Measurements from ENCODE around the gene KDM5A. TPM values are rescaled to one million over a fixed set of nuclear protein-coding genes. Genes with fewer than 3 reads are reported as not detected.
"Not testable (repeated sequence)": the region's sequence is repeated elsewhere in the genome, so short reads cannot be mapped to it uniquely, and the experiment has no call there.

The KDM5A gene
- total RNA-seq, 1 experiment from 2014 or later: 56.9 TPM

DNA sequence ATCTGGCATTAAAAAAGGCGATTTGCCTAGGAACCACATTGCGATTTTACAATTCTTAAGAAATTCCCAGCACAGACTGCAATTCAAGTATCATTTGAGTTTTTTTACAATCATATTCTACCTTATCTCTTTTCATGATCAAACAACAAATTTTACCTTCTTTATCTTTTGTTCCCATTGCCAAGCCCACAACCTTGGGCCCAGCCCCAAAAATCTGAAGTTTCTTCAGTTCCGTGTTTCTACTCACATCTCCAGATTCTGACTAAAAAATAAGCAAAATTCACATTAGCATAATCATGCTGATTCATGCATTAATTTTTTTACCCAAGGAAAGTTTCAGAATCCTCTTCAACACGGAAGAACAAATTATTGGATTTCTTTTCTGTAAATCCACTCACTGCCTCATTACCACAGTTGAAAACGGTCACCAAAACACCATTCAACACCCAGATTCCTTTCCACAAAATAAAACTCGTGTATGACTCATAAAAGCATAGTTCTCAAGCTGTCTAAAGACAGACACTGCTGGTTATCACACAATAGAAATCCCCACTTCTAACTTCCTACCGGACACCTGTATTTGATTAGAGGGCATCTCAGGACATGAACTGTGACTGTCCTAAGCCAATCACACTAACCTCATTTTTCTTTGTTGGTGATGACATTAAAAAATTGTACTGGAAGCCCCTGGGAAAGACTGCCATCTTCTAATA, 32.7 kb downstream of the KDM5A start:
- Histone ChIP-seq H3K14ac (ENCODE audit: insufficient read depth, low read length) (no peak overlapping the region), H4K20me1 (ENCODE audit: control insufficient read depth, insufficient read depth, insufficient read length) (no peaks in the 10 kb centered on the region), H2BK12ac (ENCODE audit: insufficient read length, low read depth, low read length) (no peak overlapping the region), H2BK15ac (ENCODE audit: low read depth, low read length) (no peak overlapping the region), H2AK5ac (ENCODE audit: insufficient read length, low read length) (no peak overlapping the region), H4K5ac (ENCODE audit: insufficient read length, low read depth, low read length) (no peak overlapping the region), H2BK5ac (ENCODE audit: insufficient read length, low read length) (no peak overlapping the region), H3K4me1 (ENCODE audit: insufficient read depth, low read length) (no peaks in the 10 kb centered on the region), H3K18ac (ENCODE audit: insufficient read length, low read depth, low read length) (no peak overlapping the region), H4K91ac (ENCODE audit: insufficient read length, low read depth, low read length) (no peak overlapping the region), H3K79me1 (ENCODE audit: insufficient read depth, low read depth, low read length, poor library complexity, severe bottlenecking) (no peaks in the 10 kb centered on the region), H3K56ac (ENCODE audit: insufficient read length, low read depth, low read length) (no peak overlapping the region), H2BK120ac (ENCODE audit: low read depth, low read length, poor library complexity, severe bottlenecking) (no peak overlapping the region), H3K4ac (ENCODE audit: low read depth, low read length) (no peak overlapping the region), H3K9me3 (ENCODE audit: control insufficient read depth, low read depth, low read length) (peaks cover 6% of the 10 kb centered on the region), H3K27ac (ENCODE audit: insufficient read length, low read depth, low read length) (no peak overlapping the region), H3K23me2 (ENCODE audit: insufficient read length, low read depth, low read length, poor library complexity, severe bottlenecking) (no peaks in the 10 kb centered on the region), H3T11ph (ENCODE audit: low read length) (no peak overlapping the region), H3K4me2 (ENCODE audit: insufficient read depth, insufficient read length, low read length) (no peak overlapping the region), H3K79me2 (ENCODE audit: insufficient read depth, low read length) (no peaks in the 10 kb centered on the region), H3K27me3 (ENCODE audit: insufficient read depth, low read length) (no peaks in the 10 kb centered on the region), H4K8ac (replicated peaks; ENCODE audit: insufficient read length, low read depth, low read length) (no peak overlapping the region), H2AFZ (ENCODE audit: low read length) (no peak overlapping the region), H2BK20ac (ENCODE audit: low read depth, low read length, poor library complexity, severe bottlenecking) (no peak overlapping the region), H3K9ac (ENCODE audit: extremely low read depth, insufficient read length, low read length) (no peak overlapping the region), H3K23ac (ENCODE audit: insufficient read length, low read depth, low read length) (no peak overlapping the region)
- no peak for DNase-seq
- Mint-ChIP-seq H3K36me3 (ENCODE audit: insufficient read depth in 1 of 3, low read depth in 3 of 3) (peaks cover 47 to 78% (median 74%) of the 10 kb centered on the region in 3 experiments), H3K4me1 (no peaks in the 10 kb centered on the region), H3K4me3 (no peak overlapping the region), H3K9me3 (peaks cover 6 to 9% of the 10 kb centered on the region in 2 experiments; a peak in 4 of 5 replicates), H3K27me3 (ENCODE audit: low read depth) (no peaks in the 10 kb centered on the region), H3K27ac (no peak overlapping the region)
- WGBS (ENCODE audit: extremely low coverage, insufficient read length, low lambda C conversion rate): no CpG with 5 or more reads among the region's 7 CpGs
- TF ChIP-seq, protein P1, sequence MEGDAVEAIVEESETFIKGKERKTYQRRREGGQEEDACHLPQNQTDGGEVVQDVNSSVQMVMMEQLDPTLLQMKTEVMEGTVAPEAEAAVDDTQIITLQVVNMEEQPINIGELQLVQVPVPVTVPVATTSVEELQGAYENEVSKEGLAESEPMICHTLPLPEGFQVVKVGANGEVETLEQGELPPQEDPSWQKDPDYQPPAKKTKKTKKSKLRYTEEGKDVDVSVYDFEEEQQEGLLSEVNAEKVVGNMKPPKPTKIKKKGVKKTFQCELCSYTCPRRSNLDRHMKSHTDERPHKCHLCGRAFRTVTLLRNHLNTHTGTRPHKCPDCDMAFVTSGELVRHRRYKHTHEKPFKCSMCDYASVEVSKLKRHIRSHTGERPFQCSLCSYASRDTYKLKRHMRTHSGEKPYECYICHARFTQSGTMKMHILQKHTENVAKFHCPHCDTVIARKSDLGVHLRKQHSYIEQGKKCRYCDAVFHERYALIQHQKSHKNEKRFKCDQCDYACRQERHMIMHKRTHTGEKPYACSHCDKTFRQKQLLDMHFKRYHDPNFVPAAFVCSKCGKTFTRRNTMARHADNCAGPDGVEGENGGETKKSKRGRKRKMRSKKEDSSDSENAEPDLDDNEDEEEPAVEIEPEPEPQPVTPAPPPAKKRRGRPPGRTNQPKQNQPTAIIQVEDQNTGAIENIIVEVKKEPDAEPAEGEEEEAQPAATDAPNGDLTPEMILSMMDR (conservative IDR thresholded peaks at IDR 0.05): no peak

DNA sequence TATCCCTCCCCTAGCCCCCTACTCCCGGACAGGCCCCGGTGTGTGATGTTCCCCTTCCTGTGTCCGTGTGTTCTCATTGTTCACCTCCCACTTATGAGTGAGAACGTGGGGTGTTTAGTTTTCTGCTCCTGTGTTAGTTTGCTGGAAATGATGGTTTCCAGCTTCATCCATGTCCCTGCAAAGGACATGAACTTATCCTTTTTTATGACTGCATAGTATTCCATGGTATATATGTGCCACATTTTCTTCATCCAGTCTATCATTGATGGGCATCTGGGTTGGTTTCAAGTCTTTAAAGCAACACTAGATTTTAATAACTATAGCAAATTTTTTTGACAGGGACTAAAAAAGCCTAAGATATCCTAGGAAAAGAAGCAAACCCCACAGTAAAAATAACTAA, 37.9 kb downstream of the KDM5A start:
- H3K36me3 Mint-ChIP-seq (ENCODE audit: insufficient read depth in 1 of 3, low read depth in 3 of 3): peaks cover 45 to 77% (median 61%) of the 10 kb centered on the region in 3 experiments
- not testable (repeated sequence) for H4K91ac ChIP-seq (ENCODE audit: insufficient read length, low read depth, low read length); H3K4ac ChIP-seq (ENCODE audit: low read depth, low read length); H2BK15ac ChIP-seq (ENCODE audit: low read depth, low read length); H3K27ac Mint-ChIP-seq; H4K20me1 ChIP-seq (ENCODE audit: control insufficient read depth, insufficient read depth, insufficient read length); H2BK120ac ChIP-seq (ENCODE audit: low read depth, low read length, poor library complexity, severe bottlenecking); H3K27me3 ChIP-seq (ENCODE audit: insufficient read depth, low read length); H3K27me3 Mint-ChIP-seq (ENCODE audit: low read depth); H3K9me3 ChIP-seq (ENCODE audit: control insufficient read depth, low read depth, low read length); H3T11ph ChIP-seq (ENCODE audit: low read length); H3K23me2 ChIP-seq (ENCODE audit: insufficient read length, low read depth, low read length, poor library complexity, severe bottlenecking); H3K4me1 Mint-ChIP-seq; H3K56ac ChIP-seq (ENCODE audit: insufficient read length, low read depth, low read length); H2BK20ac ChIP-seq (ENCODE audit: low read depth, low read length, poor library complexity, severe bottlenecking); H3K27ac ChIP-seq (ENCODE audit: insufficient read length, low read depth, low read length); DNase-seq; H3K9ac ChIP-seq (ENCODE audit: extremely low read depth, insufficient read length, low read length); H3K4me2 ChIP-seq (ENCODE audit: insufficient read depth, insufficient read length, low read length); H3K4me1 ChIP-seq (ENCODE audit: insufficient read depth, low read length); H3K79me2 ChIP-seq (ENCODE audit: insufficient read depth, low read length); H4K8ac ChIP-seq (replicated peaks; ENCODE audit: insufficient read length, low read depth, low read length); H2BK5ac ChIP-seq (ENCODE audit: insufficient read length, low read length); H2AK5ac ChIP-seq (ENCODE audit: insufficient read length, low read length); H3K18ac ChIP-seq (ENCODE audit: insufficient read length, low read depth, low read length); H3K14ac ChIP-seq (ENCODE audit: insufficient read depth, low read length); H3K9me3 Mint-ChIP-seq; H4K5ac ChIP-seq (ENCODE audit: insufficient read length, low read depth, low read length); H3K23ac ChIP-seq (ENCODE audit: insufficient read length, low read depth, low read length); H3K79me1 ChIP-seq (ENCODE audit: insufficient read depth, low read depth, low read length, poor library complexity, severe bottlenecking); H2BK12ac ChIP-seq (ENCODE audit: insufficient read length, low read depth, low read length); H3K4me3 Mint-ChIP-seq; H2AFZ ChIP-seq (ENCODE audit: low read length)
- no CpG with 5 or more reads among the region's 4 CpGs for WGBS (ENCODE audit: extremely low coverage, insufficient read length, low lambda C conversion rate)

Measured in H9 (cell line).